OCI-LY1 (cell line): Measurements from ENCODE around the gene PDCD4.

Source experiments
- H2AFZ ChIP-seq: fragments of 200-600 bp; sonication (generic), shearing (Covaris generic); 2 replicates; pipeline ENCODE4 v1.6.0; 2014; ENCODE audit warnings: antibody characterized with exemption, mild to moderate bottlenecking, low read length
- H3F3A ChIP-seq: fragments of 200-600 bp; sonication (generic), shearing (Covaris generic); 2 replicates; pipeline ENCODE4 v1.6.0; 2014; ENCODE audit warnings: mild to moderate bottlenecking, antibody characterized with exemption, low read length, moderate library complexity; ENCODE audit not compliant: insufficient read depth
- H3K27ac ChIP-seq: fragments of 200-600 bp; sonication (generic); 2 replicates; pipeline ENCODE4 v1.5.1; 2014; ENCODE audit warnings: low read length, mixed run types, mild to moderate bottlenecking, low read depth; ENCODE audit not compliant: poor library complexity, severe bottlenecking
- H3K27me3 ChIP-seq: fragments of 200-600 bp; sonication (generic); 2 replicates; pipeline ENCODE4 v1.6.0; 2014; ENCODE audit warnings: antibody characterized with exemption, mild to moderate bottlenecking, low read length, moderate library complexity; ENCODE audit not compliant: insufficient read depth
- H3K36me3 ChIP-seq: fragments of 200-600 bp; sonication (generic); 2 replicates; pipeline ENCODE4 v1.6.1; 2014; ENCODE audit warnings: mild to moderate bottlenecking, antibody characterized with exemption, low read length, moderate library complexity, mixed read lengths; ENCODE audit not compliant: insufficient read depth
- H3K4me1 ChIP-seq: fragments of 200-600 bp; sonication (generic); 2 replicates; pipeline ENCODE4 v1.5.1; 2014; ENCODE audit warnings: mild to moderate bottlenecking, low read length, moderate library complexity; ENCODE audit not compliant: insufficient read depth, severe bottlenecking
- H3K4me2 ChIP-seq: fragments of 200-600 bp; sonication (generic), shearing (Covaris generic); 2 replicates; pipeline ENCODE4 v1.6.1; 2014; ENCODE audit warnings: low read length
- H3K4me3 ChIP-seq: fragments of 200-600 bp; sonication (generic); 2 replicates; pipeline ENCODE4 v1.5.1; 2014; ENCODE audit warnings: low read length, low read depth, mild to moderate bottlenecking, mixed read lengths; ENCODE audit not compliant: poor library complexity, severe bottlenecking
- H3K79me2 ChIP-seq: fragments of 200-600 bp; shearing (Covaris generic); 2 replicates; pipeline ENCODE4 v1.6.1; 2016; ENCODE audit warnings: mixed run types, low read length, mixed read lengths; ENCODE audit not compliant: insufficient read depth
- H3K9ac ChIP-seq: fragments of 200-600 bp; sonication (generic), shearing (Covaris generic); 2 replicates; pipeline ENCODE4 v1.6.1; 2014; ENCODE audit warnings: mild to moderate bottlenecking, low read length, mixed read lengths
- H3K9me2 ChIP-seq: fragments of 200-600 bp; sonication (generic), shearing (Covaris generic); 2 replicates; pipeline ENCODE4 v1.6.1; 2014; ENCODE audit warnings: low read depth, mild to moderate bottlenecking, low read length, mixed read lengths
- H3K9me3 ChIP-seq: fragments of 200-600 bp; shearing (Covaris generic); 2 replicates; pipeline ENCODE4 v1.6.1; 2014; ENCODE audit warnings: low read length, mixed read lengths
- H4K20me1 ChIP-seq: fragments of 200-600 bp; sonication (generic), shearing (Covaris generic); 2 replicates; pipeline ENCODE4 v1.6.0; 2016; ENCODE audit warnings: mild to moderate bottlenecking, low read length; ENCODE audit not compliant: insufficient read depth
- CTCF ChIP-seq: fragments of 200-600 bp; sonication (generic), shearing (Covaris generic); IDR thresholded peaks from 2 replicates; pipeline ENCODE4 v1.5.1; 2017; ENCODE audit warnings: mild to moderate bottlenecking, antibody characterized with exemption, low read length, moderate library complexity, mixed read lengths
- EZH2 ChIP-seq: fragments of 200-600 bp; sonication (generic), shearing (Covaris generic); IDR thresholded peaks from 2 replicates; pipeline ENCODE4 v1.8.0; 2017; ENCODE audit warnings: borderline replicate concordance, mixed run types, mild to moderate bottlenecking, antibody characterized with exemption, low read length, moderate library complexity, mixed read lengths

PDCD4 gene

GRCh38 chr10:110872984-110873923, 1.5 kb downstream of the PDCD4 start:
- Histone ChIP-seq H3K4me3 (peak overlapping the region; percentile 88), H3F3A (no peaks in the 10 kb centered on the region), H3K79me2 (peaks cover 47% of the 10 kb centered on the region), H3K36me3 (peaks cover 31% of the 10 kb centered on the region), H3K27me3 (no peaks in the 10 kb centered on the region), H3K9me3 (no peaks in the 10 kb centered on the region), H2AFZ (no peak overlapping the region), H3K4me2 (peak overlapping the region; percentile 99), H4K20me1 (no peaks in the 10 kb centered on the region), H3K27ac (peak overlapping the region; percentile 98), H3K9ac (peak overlapping the region; percentile 96), H3K4me1 (peaks cover 62% of the 10 kb centered on the region), H3K9me2 (no peaks in the 10 kb centered on the region)
- no peak for TF ChIP-seq EZH2
- no peak for TF ChIP-seq CTCF

DNA sequence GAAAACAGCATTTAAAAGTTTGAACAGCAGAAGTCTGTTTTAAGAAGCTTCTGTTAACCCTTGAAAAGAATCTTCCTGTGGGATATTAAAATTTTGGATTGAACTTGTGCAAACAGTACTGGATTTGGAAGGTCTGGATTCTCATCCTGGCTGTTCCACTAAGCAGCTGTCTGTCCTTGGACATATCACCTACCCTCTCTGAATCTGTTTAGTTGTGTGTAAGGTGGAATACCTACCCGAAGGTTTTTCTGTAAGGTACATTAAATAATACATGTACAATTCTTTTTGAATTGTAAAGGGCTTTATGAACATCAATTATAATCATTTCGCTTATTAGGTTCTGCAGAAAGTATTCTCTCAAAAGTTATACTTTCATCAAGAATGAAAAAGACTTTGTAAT, 2.2 kb downstream of the PDCD4 start:
- Histone ChIP-seq H3K27me3 (no peaks in the 10 kb centered on the region), H3K27ac (peak overlapping the region; percentile 98), H3K9me2 (no peaks in the 10 kb centered on the region), H4K20me1 (no peaks in the 10 kb centered on the region), H3K79me2 (peaks cover 47% of the 10 kb centered on the region), H3K4me1 (peaks cover 56% of the 10 kb centered on the region), H2AFZ (no peak overlapping the region), H3K4me2 (peak overlapping the region; percentile 99), H3K4me3 (peak overlapping the region; percentile 88), H3K9ac (peak overlapping the region; percentile 96), H3F3A (no peaks in the 10 kb centered on the region), H3K9me3 (no peaks in the 10 kb centered on the region), H3K36me3 (peaks cover 38% of the 10 kb centered on the region)
- TF ChIP-seq CTCF (no peak), EZH2 (no peak)

DNA sequence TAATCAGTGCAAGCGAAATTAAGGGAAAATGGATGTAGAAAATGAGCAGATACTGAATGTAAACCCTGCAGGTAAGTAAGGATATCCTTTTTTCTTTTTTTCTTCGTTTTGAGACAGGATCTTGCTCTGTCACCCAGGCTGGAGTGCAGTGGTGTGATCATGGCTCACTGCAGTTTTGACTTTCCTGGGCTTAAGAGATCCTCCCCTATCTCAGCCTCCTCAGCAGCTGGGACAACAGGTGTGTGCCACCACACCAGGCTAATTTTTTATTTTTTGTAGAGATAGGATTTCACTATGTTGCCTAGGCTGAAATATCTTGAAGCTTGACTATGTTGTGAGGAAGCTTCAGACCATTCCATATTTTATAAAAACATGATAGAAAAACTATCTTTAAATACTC, 4.3 kb downstream of the PDCD4 start:
- peaks cover 56% of the 10 kb centered on the region for H3K36me3 ChIP-seq
- peaks cover 49% of the 10 kb centered on the region for H3K4me1 ChIP-seq
- no peaks in the 10 kb centered on the region for H3F3A ChIP-seq
- no peak overlapping the region for H3K4me3 ChIP-seq
- H4K20me1 ChIP-seq = no peaks in the 10 kb centered on the region
- no peak overlapping the region for H3K9ac ChIP-seq
- no peaks in the 10 kb centered on the region for H3K9me2 ChIP-seq
- no peak overlapping the region for H3K27ac ChIP-seq
- H2AFZ ChIP-seq = no peak overlapping the region
- H3K4me2 ChIP-seq = no peak overlapping the region
- H3K9me3 ChIP-seq = no peaks in the 10 kb centered on the region
- peaks cover 47% of the 10 kb centered on the region for H3K79me2 ChIP-seq
- TF ChIP-seq EZH2 (no peak), CTCF (no peak)
- no peaks in the 10 kb centered on the region for H3K27me3 ChIP-seq
